ENCODE data around the gene DOCK4. TPM values are rescaled to one million over a fixed set of nuclear protein-coding genes. Genes with fewer than 3 reads are reported as not detected.

The DOCK4 gene
- total and polyA plus RNA-seq, 10 of the 15 experiments (the other 5 are each of a cell fraction or from before 2014, with no cell fraction given), result 0.03 to 0.73 (median 0.38) TPM

DNA sequence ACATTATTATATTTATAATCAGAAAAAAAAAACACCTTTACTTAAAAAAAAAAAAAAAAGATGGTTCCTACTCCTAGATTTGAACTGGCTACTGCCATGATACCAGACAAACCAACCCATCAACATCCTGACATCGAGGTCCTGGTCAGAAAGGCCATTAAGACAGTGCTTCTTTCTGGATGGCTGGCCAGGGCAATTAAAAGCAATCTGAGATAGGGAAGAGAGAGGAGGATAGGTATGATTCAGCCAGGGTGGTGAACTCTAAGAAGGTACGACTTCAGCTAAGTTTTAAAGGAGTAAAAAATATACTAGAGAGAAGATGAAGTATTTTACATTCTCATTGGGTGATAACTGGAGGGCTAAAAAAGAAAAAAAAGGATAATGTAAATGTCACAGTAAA, 139.0 kb downstream of the DOCK4 start:
- Histone ChIP-seq H3K4me2 (ENCODE audit: control insufficient read depth, insufficient read depth) (no peak overlapping the region), H3K9me3 (replicated peaks; ENCODE audit: control insufficient read depth, insufficient read depth, low read length) (no peaks in the 10 kb centered on the region), H3K4me3 (no peak overlapping the region), H3K4me1 (ENCODE audit: control insufficient read depth, insufficient read depth, low read length) (no peaks in the 10 kb centered on the region), H3K27ac (ENCODE audit: control insufficient read depth, insufficient read depth) (no peak overlapping the region), H3K36me3 (ENCODE audit: control insufficient read depth in 2 of 2, insufficient read depth in 2 of 2, low read length in 1 of 2) (no peaks in the 10 kb centered on the region), H4K20me1 (ENCODE audit: control insufficient read depth, insufficient read depth) (no peaks in the 10 kb centered on the region), H3K79me2 (ENCODE audit: control insufficient read depth, insufficient read depth, low read length) (no peaks in the 10 kb centered on the region), H2AFZ (ENCODE audit: control insufficient read depth, low read depth, low read length) (no peak overlapping the region), H3K27me3 (replicated peaks in 1 of 2; ENCODE audit: control insufficient read depth in 2 of 2, insufficient read depth in 2 of 2, low read length in 1 of 2) (no peaks in the 10 kb centered on the region), H3K9ac (ENCODE audit: control insufficient read depth, insufficient read depth, low read length) (no peak overlapping the region)
- intact Hi-C loops (cut with micrococcal nuclease; ENCODE audit: unreplicated experiment), result no loop called here
- 97% methylated on average over 2 of the region's 2 CpGs for WGBS (ENCODE audit: insufficient coverage, insufficient replicate concordance, low lambda C conversion rate, missing lambda C conversion rate)
- BruUV-seq (replicated peaks), result no TSS peak
- ChIA-PET CTCF (no interaction called here), RAD21 (ENCODE audit: unreplicated experiment) (no interaction called here), SMC1A (ENCODE audit: uncharacterized antibody, unreplicated experiment) (no interaction called here), POLR2A (no interaction called here)
- in situ Hi-C loops (cut with MboI), result no loop called here
- no peak for FAIRE-seq
- TF ChIP-seq NFYA (IDR thresholded peaks at IDR 0.05; ENCODE audit: borderline replicate concordance, low read depth, low read length) (no peak), CBX5 (IDR thresholded peaks at IDR 0.05; ENCODE audit: low read depth) (no peak), SIX5 (IDR thresholded peaks at IDR 0.05; ENCODE audit: low read depth, low read length, severe bottlenecking) (no peak), ASH2L (IDR thresholded peaks at IDR 0.05; ENCODE audit: borderline replicate concordance, low read depth) (no peak), EZH2 (IDR thresholded peaks at IDR 0.05; ENCODE audit: borderline replicate concordance, control insufficient read depth, low read depth, low read length) (no peak), NFXL1 (IDR thresholded peaks at IDR 0.05; ENCODE audit: borderline replicate concordance) (no peak), LARP7 (IDR thresholded peaks at IDR 0.05) (no peak), HDAC2 (IDR thresholded peaks at IDR 0.05) (no peak), RB1 (IDR thresholded peaks at IDR 0.05; ENCODE audit: borderline replicate concordance) (no peak), TARDBP (IDR thresholded peaks at IDR 0.05; ENCODE audit: borderline replicate concordance) (no peak), PAX8 (IDR thresholded peaks at IDR 0.05) (no peak)
- TF ChIP-seq, protein P1, sequence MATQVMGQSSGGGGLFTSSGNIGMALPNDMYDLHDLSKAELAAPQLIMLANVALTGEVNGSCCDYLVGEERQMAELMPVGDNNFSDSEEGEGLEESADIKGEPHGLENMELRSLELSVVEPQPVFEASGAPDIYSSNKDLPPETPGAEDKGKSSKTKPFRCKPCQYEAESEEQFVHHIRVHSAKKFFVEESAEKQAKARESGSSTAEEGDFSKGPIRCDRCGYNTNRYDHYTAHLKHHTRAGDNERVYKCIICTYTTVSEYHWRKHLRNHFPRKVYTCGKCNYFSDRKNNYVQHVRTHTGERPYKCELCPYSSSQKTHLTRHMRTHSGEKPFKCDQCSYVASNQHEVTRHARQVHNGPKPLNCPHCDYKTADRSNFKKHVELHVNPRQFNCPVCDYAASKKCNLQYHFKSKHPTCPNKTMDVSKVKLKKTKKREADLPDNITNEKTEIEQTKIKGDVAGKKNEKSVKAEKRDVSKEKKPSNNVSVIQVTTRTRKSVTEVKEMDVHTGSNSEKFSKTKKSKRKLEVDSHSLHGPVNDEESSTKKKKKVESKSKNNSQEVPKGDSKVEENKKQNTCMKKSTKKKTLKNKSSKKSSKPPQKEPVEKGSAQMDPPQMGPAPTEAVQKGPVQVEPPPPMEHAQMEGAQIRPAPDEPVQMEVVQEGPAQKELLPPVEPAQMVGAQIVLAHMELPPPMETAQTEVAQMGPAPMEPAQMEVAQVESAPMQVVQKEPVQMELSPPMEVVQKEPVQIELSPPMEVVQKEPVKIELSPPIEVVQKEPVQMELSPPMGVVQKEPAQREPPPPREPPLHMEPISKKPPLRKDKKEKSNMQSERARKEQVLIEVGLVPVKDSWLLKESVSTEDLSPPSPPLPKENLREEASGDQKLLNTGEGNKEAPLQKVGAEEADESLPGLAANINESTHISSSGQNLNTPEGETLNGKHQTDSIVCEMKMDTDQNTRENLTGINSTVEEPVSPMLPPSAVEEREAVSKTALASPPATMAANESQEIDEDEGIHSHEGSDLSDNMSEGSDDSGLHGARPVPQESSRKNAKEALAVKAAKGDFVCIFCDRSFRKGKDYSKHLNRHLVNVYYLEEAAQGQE (IDR thresholded peaks at IDR 0.05; ENCODE audit: low read depth, low read length), result no peak
- TF ChIP-seq, protein P2, sequence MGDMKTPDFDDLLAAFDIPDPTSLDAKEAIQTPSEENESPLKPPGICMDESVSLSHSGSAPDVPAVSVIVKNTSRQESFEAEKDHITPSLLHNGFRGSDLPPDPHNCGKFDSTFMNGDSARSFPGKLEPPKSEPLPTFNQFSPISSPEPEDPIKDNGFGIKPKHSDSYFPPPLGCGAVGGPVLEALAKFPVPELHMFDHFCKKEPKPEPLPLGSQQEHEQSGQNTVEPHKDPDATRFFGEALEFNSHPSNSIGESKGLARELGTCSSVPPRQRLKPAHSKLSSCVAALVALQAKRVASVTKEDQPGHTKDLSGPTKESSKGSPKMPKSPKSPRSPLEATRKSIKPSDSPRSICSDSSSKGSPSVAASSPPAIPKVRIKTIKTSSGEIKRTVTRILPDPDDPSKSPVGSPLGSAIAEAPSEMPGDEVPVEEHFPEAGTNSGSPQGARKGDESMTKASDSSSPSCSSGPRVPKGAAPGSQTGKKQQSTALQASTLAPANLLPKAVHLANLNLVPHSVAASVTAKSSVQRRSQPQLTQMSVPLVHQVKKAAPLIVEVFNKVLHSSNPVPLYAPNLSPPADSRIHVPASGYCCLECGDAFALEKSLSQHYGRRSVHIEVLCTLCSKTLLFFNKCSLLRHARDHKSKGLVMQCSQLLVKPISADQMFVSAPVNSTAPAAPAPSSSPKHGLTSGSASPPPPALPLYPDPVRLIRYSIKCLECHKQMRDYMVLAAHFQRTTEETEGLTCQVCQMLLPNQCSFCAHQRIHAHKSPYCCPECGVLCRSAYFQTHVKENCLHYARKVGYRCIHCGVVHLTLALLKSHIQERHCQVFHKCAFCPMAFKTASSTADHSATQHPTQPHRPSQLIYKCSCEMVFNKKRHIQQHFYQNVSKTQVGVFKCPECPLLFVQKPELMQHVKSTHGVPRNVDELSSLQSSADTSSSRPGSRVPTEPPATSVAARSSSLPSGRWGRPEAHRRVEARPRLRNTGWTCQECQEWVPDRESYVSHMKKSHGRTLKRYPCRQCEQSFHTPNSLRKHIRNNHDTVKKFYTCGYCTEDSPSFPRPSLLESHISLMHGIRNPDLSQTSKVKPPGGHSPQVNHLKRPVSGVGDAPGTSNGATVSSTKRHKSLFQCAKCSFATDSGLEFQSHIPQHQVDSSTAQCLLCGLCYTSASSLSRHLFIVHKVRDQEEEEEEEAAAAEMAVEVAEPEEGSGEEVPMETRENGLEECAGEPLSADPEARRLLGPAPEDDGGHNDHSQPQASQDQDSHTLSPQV (IDR thresholded peaks at IDR 0.05), result no peak
- TF ChIP-seq, protein P3, sequence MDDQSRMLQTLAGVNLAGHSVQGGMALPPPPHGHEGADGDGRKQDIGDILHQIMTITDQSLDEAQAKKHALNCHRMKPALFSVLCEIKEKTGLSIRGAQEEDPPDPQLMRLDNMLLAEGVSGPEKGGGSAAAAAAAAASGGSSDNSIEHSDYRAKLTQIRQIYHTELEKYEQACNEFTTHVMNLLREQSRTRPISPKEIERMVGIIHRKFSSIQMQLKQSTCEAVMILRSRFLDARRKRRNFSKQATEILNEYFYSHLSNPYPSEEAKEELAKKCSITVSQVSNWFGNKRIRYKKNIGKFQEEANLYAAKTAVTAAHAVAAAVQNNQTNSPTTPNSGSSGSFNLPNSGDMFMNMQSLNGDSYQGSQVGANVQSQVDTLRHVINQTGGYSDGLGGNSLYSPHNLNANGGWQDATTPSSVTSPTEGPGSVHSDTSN (IDR thresholded peaks at IDR 0.05; ENCODE audit: insufficient replicate concordance, low read depth, low read length), result no peak
- DNase-seq (ENCODE audit: low read depth, low spot score), result no peak
- ATAC-seq, result no peak
